Nephron (organoid): Measurements from ENCODE around the gene VEGFB.

ENCODE experiments used
- H3K27ac Mint-ChIP-seq, 3 experiments: 2 replicates each; pipeline ENCODE4 v1.8.0; 2020; ENCODE audit warnings: mixed read lengths in 3 of 3, mild to moderate bottlenecking in 2 of 3, moderate library complexity in 1 of 3
- H3K27me3 Mint-ChIP-seq: 2 replicates; pipeline ENCODE4 v1.8.0; 2021; ENCODE audit warnings: low read depth, mild to moderate bottlenecking, moderate library complexity, mixed read lengths
- H3K36me3 Mint-ChIP-seq: 2 replicates; pipeline ENCODE4 v1.8.0; 2020; ENCODE audit warnings: low read depth, mixed read lengths
- H3K4me1 Mint-ChIP-seq: 2 replicates; pipeline ENCODE4 v1.8.0; 2020; ENCODE audit warnings: mixed read lengths
- H3K4me3 Mint-ChIP-seq, 3 experiments: 2 replicates each; pipeline ENCODE4 v1.8.0; 2020; ENCODE audit warnings: mild to moderate bottlenecking in 3 of 3, mixed read lengths in 3 of 3, moderate library complexity in 2 of 3
- H3K9me3 Mint-ChIP-seq: 2 replicates; pipeline ENCODE4 v1.8.0; 2020; ENCODE audit warnings: mixed read lengths
- TF ChIP-seq, protein P1 (sequence below), 3 experiments: fragments of 200-600 bp; sonication (generic); IDR thresholded peaks; one replicate each; pipeline ENCODE4 v1.5.0; 2021; ENCODE audit warnings: antibody characterized with exemption in 3 of 3; ENCODE audit not compliant: unreplicated experiment in 3 of 3

The VEGFB gene

GRCh38 chr11:64204464-64204989, 29.9 kb upstream of the VEGFB start:
- TF ChIP-seq, protein P1, sequence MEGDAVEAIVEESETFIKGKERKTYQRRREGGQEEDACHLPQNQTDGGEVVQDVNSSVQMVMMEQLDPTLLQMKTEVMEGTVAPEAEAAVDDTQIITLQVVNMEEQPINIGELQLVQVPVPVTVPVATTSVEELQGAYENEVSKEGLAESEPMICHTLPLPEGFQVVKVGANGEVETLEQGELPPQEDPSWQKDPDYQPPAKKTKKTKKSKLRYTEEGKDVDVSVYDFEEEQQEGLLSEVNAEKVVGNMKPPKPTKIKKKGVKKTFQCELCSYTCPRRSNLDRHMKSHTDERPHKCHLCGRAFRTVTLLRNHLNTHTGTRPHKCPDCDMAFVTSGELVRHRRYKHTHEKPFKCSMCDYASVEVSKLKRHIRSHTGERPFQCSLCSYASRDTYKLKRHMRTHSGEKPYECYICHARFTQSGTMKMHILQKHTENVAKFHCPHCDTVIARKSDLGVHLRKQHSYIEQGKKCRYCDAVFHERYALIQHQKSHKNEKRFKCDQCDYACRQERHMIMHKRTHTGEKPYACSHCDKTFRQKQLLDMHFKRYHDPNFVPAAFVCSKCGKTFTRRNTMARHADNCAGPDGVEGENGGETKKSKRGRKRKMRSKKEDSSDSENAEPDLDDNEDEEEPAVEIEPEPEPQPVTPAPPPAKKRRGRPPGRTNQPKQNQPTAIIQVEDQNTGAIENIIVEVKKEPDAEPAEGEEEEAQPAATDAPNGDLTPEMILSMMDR (IDR thresholded peaks at IDR 0.05; ENCODE audit: unreplicated experiment in 3 of 3): peak; percentile 57 to 63 (median 57)
- no peaks in the 10 kb centered on the region for H3K27me3 Mint-ChIP-seq
- peak overlapping the region in 1 of 3 experiments; percentile 24 for H3K4me3 Mint-ChIP-seq
- H3K4me1 Mint-ChIP-seq: peaks cover 24% of the 10 kb centered on the region
- peak overlapping the region; percentile 83 to 87 (median 84) for H3K27ac Mint-ChIP-seq
- H3K9me3 Mint-ChIP-seq: no peaks in the 10 kb centered on the region
- H3K36me3 Mint-ChIP-seq: peaks cover 45% of the 10 kb centered on the region

DNA sequence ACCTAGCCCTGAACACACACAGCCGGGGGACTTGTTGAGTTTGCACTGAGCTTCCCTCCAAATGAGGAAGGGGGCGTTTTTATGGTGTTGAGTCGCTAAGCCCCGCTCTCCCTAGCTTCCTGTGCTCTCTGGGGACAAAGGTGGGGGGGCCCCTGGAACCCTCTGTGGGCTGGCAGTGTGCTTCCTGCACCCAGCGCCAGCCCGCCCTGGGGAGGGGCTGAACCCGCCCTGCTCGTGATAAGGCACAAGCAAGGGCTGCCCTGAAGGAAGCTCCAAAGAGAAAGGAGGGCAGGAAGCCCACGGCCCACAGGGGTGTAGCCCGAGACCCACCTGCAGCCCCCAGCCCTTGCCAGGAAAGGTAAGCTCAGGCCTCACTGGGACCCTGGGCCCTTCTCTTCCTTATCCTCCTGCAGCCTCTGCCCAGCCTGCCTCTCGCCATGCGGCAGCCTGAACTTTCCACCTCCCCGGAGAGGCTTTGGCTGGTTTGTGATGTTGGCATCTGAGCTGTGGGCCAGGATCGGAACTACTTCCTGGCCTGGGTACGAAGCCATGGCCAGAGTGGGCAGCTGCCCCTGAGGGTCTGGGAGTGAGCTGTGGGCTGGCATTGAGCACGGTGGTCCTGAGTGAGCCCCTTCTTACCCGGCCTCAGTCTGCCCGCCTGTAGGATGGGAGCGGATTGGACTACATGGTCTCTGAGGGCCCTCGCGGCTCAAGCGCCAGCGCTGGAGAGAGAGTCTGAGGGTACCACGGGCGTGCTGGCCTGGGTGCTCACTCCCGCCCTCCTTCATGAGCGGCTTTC, 27.7 kb upstream of the VEGFB start, which contains the start of gene FERMT3:
TSS of gene FERMT3 (plus strand) at position 265 of the 799 bp plus-strand sequence. CDS start 644 bp downstream, outside the sequence.
- H3K4me3 Mint-ChIP-seq: no peak within 1 kb of the TSS
- H3K27ac Mint-ChIP-seq: peak within 1 kb of the TSS; percentile 84 to 92 (median 88)
- H3K27me3 Mint-ChIP-seq: no peaks in the 10 kb centered on the region
- TF ChIP-seq, protein P1 (IDR thresholded peaks at IDR 0.05; ENCODE audit: unreplicated experiment in 3 of 3): no peak
- no peaks in the 10 kb centered on the region for H3K9me3 Mint-ChIP-seq
- H3K4me1 Mint-ChIP-seq: peaks cover 24% of the 10 kb centered on the region
- peaks cover 28% of the 10 kb centered on the region for H3K36me3 Mint-ChIP-seq

GRCh38 chr11:64207256-64208085, 26.9 kb upstream of the VEGFB start:
- Mint-ChIP-seq H3K4me1 (peaks cover 24% of the 10 kb centered on the region), H3K4me3 (peak overlapping the region in 1 of 3 experiments; percentile 35), H3K27me3 (no peaks in the 10 kb centered on the region), H3K9me3 (no peaks in the 10 kb centered on the region), H3K27ac (peak overlapping the region; percentile 84 to 92 (median 88)), H3K36me3 (peaks cover 23% of the 10 kb centered on the region)
- TF ChIP-seq, protein P1 (IDR thresholded peaks at IDR 0.05; ENCODE audit: unreplicated experiment in 3 of 3): no peak

- no peaks in the 10 kb centered on the region for H3K9me3 Mint-ChIP-seq
- no peak overlapping the region for H3K4me3 Mint-ChIP-seq
- H3K4me1 Mint-ChIP-seq: peaks cover 22% of the 10 kb centered on the region
- H3K27me3 Mint-ChIP-seq: no peaks in the 10 kb centered on the region
- TF ChIP-seq, protein P1 (IDR thresholded peaks at IDR 0.05; ENCODE audit: unreplicated experiment in 3 of 3): no peak
- peaks cover 15% of the 10 kb centered on the region for H3K36me3 Mint-ChIP-seq
- H3K27ac Mint-ChIP-seq: peak overlapping the region in 2 of 3 experiments; percentile 84 to 88
These were observed 26.1 kb upstream of the VEGFB start for GRCh38 chr11:64208086-64208795.

DNA sequence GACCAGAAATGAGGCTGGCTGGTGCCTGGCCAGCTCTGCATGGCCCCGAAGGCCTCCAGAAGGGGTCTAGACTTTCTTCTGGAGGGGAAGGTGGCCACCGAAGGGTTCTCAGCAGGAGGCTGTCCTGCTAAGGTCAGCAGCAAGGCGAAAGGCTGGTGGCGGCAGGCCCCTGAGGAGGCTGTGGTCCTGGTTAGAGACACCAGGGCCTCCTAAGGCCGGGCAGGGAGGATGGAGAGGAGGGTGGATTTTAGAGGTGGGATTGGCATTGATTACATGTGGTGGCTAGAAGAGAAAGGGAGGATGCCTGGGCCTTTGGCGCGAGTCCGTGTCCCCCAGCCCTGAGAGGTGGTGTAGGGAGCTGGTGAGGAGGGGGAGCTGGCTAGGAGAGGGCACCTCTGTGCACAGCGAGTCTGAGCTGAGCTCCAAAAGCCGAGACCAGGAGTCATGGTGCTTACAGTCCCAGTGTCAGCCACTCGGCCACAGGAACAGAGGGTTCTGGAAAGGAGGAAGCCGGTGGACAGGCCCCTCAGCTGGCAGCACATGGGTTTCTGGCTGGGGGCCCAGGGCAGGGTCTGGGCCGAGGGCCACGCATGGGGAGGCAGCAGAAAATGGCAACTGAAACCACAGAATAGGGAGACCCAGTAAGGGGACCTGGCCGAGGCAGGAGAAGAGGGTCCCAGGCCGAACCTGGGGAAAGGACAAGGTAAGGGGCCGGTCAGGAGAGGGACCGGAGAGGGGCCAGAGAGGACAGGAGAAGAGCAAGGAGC, 25.4 kb upstream of the VEGFB start:
- Mint-ChIP-seq H3K27me3 (no peaks in the 10 kb centered on the region), H3K36me3 (peaks cover 9% of the 10 kb centered on the region), H3K27ac (peak overlapping the region in 2 of 3 experiments; percentile 39 to 57), H3K4me3 (no peak overlapping the region), H3K4me1 (peaks cover 15% of the 10 kb centered on the region), H3K9me3 (no peaks in the 10 kb centered on the region)
- TF ChIP-seq, protein P1 (IDR thresholded peaks at IDR 0.05; ENCODE audit: unreplicated experiment in 3 of 3): no peak
